Measurements from ENCODE around the gene ADAMTS19.

ADAMTS19 gene

DNA sequence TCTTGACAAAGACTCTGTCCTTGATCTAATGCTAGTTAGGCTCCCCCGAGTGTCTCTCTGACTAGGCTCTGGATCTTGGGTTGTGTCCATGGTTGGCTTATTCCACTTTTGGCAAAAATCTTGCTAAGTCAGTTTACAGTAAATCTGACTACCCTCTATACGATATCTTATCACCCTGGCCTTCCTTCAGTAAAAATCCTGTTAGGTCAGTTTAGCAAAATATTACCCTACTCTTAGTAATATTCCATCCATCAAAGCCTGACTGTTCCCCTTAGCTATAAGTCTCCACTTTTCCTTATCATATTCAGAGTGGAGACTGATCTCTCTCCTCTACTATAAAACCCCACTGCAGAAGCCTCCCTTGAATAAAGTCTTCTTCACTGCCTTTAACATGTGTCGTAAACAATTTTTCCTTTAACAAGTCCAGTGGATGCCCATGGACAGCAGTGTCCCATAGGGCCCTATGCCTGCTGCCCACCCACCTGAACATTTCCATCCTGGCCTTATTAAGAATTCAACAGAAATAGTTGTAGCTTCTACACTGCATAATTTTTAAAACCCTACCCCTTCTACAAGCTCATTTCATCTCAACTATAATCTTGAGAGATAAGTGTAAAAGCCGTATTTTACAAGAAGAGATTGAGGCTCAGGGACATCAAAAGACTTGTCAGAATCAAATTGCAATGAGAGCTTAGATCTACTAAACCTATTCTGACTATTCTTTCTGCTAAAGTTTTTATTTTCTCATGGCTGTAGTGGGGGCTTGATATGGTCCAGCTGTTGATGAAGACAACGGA, 310.1 kb downstream of the ADAMTS19 start:
- DNase-seq (ENCODE audit: low spot score): no peak

- peak; percentile 50 for DNase-seq (ENCODE audit: low spot score)
Measured at GRCh38 chr5:129771058-129771838, 311.1 kb downstream of the ADAMTS19 start.

DNA sequence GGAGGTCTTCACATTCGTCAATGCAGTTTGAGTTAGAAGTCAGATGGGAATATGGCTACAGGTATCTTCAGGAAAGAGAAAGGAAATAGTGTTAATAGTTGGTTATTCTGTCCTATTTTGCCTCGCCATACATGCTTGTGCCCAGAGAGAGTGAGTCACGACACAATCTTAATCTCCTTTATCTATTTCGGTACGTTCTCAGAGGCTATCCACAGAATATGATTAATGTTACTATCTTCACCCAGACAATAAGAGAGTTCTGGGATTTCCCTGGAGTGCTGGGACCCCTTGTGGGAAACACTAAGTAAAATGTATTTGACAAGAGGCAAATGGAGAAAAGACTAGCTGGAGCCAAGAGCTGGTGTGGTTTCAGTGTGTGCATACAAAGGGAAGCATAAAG, 313.3 kb downstream of the ADAMTS19 start:
- DNase-seq (ENCODE audit: low spot score): no peak

- no peak for DNase-seq (ENCODE audit: low spot score)
Measured at GRCh38 chr5:129781594-129781993, 321.5 kb downstream of the ADAMTS19 start.

Measured in D341Med (cell line).